ENCODE data around the gene CELF2.

The CELF2 gene

GRCh38 chr10:11170574-11170973, 152.9 kb downstream of the CELF2 start:
- Histone ChIP-seq H3K4me1 (ENCODE audit: control insufficient read depth in 5 of 5, insufficient read depth in 5 of 5, low read length in 5 of 5) (peaks cover 4 to 46% (median 22%) of the 10 kb centered on the region in 5 donors), H3K9me3 (ENCODE audit: control insufficient read depth in 5 of 5, low read length in 5 of 5) (no peaks in the 10 kb centered on the region), H3K9ac (ENCODE audit: low read length in 5 of 5) (no peak overlapping the region), H3K4me3 (ENCODE audit: low read depth in 1 of 5, low read length in 5 of 5) (peak overlapping the region in 1 of 5 donors; percentile 16), H3K36me3 (ENCODE audit: control insufficient read depth in 5 of 5, insufficient read depth in 5 of 5, low read length in 5 of 5) (peaks cover 2 to 10% (median 10%) of the 10 kb centered on the region in 5 donors), H3K27ac (ENCODE audit: low read depth, low read length) (no peak overlapping the region), H3K27me3 (ENCODE audit: control insufficient read depth in 5 of 5, insufficient read depth in 4 of 5, low read length in 5 of 5) (no peaks in the 10 kb centered on the region)

GRCh38 chr10:11170993-11171851, 153.6 kb downstream of the CELF2 start:
- H3K27me3 ChIP-seq (ENCODE audit: control insufficient read depth in 5 of 5, insufficient read depth in 4 of 5, low read length in 5 of 5): no peaks in the 10 kb centered on the region
- H3K4me1 ChIP-seq (ENCODE audit: control insufficient read depth in 5 of 5, insufficient read depth in 5 of 5, low read length in 5 of 5): peaks cover under 1 to 40% (median 17%) of the 10 kb centered on the region in 5 donors
- no peak overlapping the region for H3K27ac ChIP-seq (ENCODE audit: low read depth, low read length)
- H3K36me3 ChIP-seq (ENCODE audit: control insufficient read depth in 5 of 5, insufficient read depth in 5 of 5, low read length in 5 of 5): peaks cover 2 to 10% (median 10%) of the 10 kb centered on the region in 5 donors
- no peaks in the 10 kb centered on the region for H3K9me3 ChIP-seq (ENCODE audit: control insufficient read depth in 5 of 5, low read length in 5 of 5)
- H3K4me3 ChIP-seq (ENCODE audit: low read depth in 1 of 5, low read length in 5 of 5): peak overlapping the region in 1 of 5 donors; percentile 6
- no peak overlapping the region for H3K9ac ChIP-seq (ENCODE audit: low read length in 5 of 5)

- H3K9ac ChIP-seq (ENCODE audit: low read length in 5 of 5): no peak overlapping the region
Observed at GRCh38 chr10:11173042-11173441, 155.4 kb downstream of the CELF2 start.

GRCh38 chr10:11175823-11176243, 158.2 kb downstream of the CELF2 start:
- no peak overlapping the region for H3K27ac ChIP-seq (ENCODE audit: low read depth, low read length)

More at GRCh38 chr10:11173042-11173441, 155.4 kb downstream of the CELF2 start:
- no peaks in the 10 kb centered on the region for H3K27me3 ChIP-seq (ENCODE audit: control insufficient read depth in 5 of 5, insufficient read depth in 4 of 5, low read length in 5 of 5)
- no peak overlapping the region for H3K27ac ChIP-seq (ENCODE audit: low read depth, low read length)
- peaks cover 6 to 14% (median 10%) of the 10 kb centered on the region in 5 donors for H3K36me3 ChIP-seq (ENCODE audit: control insufficient read depth in 5 of 5, insufficient read depth in 5 of 5, low read length in 5 of 5)
- no peaks in the 10 kb centered on the region for H3K9me3 ChIP-seq (ENCODE audit: control insufficient read depth in 5 of 5, low read length in 5 of 5)
- H3K4me3 ChIP-seq (ENCODE audit: low read depth in 1 of 5, low read length in 5 of 5): no peak overlapping the region
- H3K4me1 ChIP-seq (ENCODE audit: control insufficient read depth in 5 of 5, insufficient read depth in 5 of 5, low read length in 5 of 5): peaks cover 0 to 47% (median 20%) of the 10 kb centered on the region in 5 donors

GRCh38 chr10:11176746-11177145, 159.1 kb downstream of the CELF2 start:
- peaks cover 0 to 53% (median 26%) of the 10 kb centered on the region in 5 donors for H3K4me1 ChIP-seq (ENCODE audit: control insufficient read depth in 5 of 5, insufficient read depth in 5 of 5, low read length in 5 of 5)
- no peaks in the 10 kb centered on the region for H3K9me3 ChIP-seq (ENCODE audit: control insufficient read depth in 5 of 5, low read length in 5 of 5)
- no peak overlapping the region for H3K27ac ChIP-seq (ENCODE audit: low read depth, low read length)
- H3K4me3 ChIP-seq (ENCODE audit: low read depth in 1 of 5, low read length in 5 of 5): no peak overlapping the region
- peaks cover 9 to 30% (median 21%) of the 10 kb centered on the region in 5 donors for H3K36me3 ChIP-seq (ENCODE audit: control insufficient read depth in 5 of 5, insufficient read depth in 5 of 5, low read length in 5 of 5)
- H3K27me3 ChIP-seq (ENCODE audit: control insufficient read depth in 5 of 5, insufficient read depth in 4 of 5, low read length in 5 of 5): no peaks in the 10 kb centered on the region
- no peak overlapping the region for H3K9ac ChIP-seq (ENCODE audit: low read length in 5 of 5)

More at GRCh38 chr10:11175823-11176243, 158.2 kb downstream of the CELF2 start:
- Histone ChIP-seq H3K36me3 (ENCODE audit: control insufficient read depth in 5 of 5, insufficient read depth in 5 of 5, low read length in 5 of 5) (peaks cover 6 to 22% (median 17%) of the 10 kb centered on the region in 5 donors), H3K4me3 (ENCODE audit: low read depth in 1 of 5, low read length in 5 of 5) (peak overlapping the region in 1 of 5 donors; percentile 1), H3K27me3 (ENCODE audit: control insufficient read depth in 5 of 5, insufficient read depth in 4 of 5, low read length in 5 of 5) (no peaks in the 10 kb centered on the region), H3K9ac (ENCODE audit: low read length in 5 of 5) (no peak overlapping the region), H3K9me3 (ENCODE audit: control insufficient read depth in 5 of 5, low read length in 5 of 5) (no peaks in the 10 kb centered on the region), H3K4me1 (ENCODE audit: control insufficient read depth in 5 of 5, insufficient read depth in 5 of 5, low read length in 5 of 5) (peaks cover 0 to 50% (median 20%) of the 10 kb centered on the region in 5 donors)

- Histone ChIP-seq H3K4me1 (ENCODE audit: control insufficient read depth in 5 of 5, insufficient read depth in 5 of 5, low read length in 5 of 5) (peaks cover 0 to 53% (median 24%) of the 10 kb centered on the region in 5 donors), H3K4me3 (ENCODE audit: low read depth in 1 of 5, low read length in 5 of 5) (peak overlapping the region in 1 of 5 donors; percentile 12), H3K27me3 (ENCODE audit: control insufficient read depth in 5 of 5, insufficient read depth in 4 of 5, low read length in 5 of 5) (no peaks in the 10 kb centered on the region), H3K36me3 (ENCODE audit: control insufficient read depth in 5 of 5, insufficient read depth in 5 of 5, low read length in 5 of 5) (peaks cover 9 to 26% (median 20%) of the 10 kb centered on the region in 5 donors), H3K27ac (ENCODE audit: low read depth, low read length) (no peak overlapping the region), H3K9me3 (ENCODE audit: control insufficient read depth in 5 of 5, low read length in 5 of 5) (no peaks in the 10 kb centered on the region), H3K9ac (ENCODE audit: low read length in 5 of 5) (no peak overlapping the region)
Observed at GRCh38 chr10:11177381-11177780, 159.7 kb downstream of the CELF2 start.

- Histone ChIP-seq H3K9ac (ENCODE audit: low read length in 5 of 5) (peak overlapping the region in 1 of 5 donors; percentile 6), H3K9me3 (ENCODE audit: control insufficient read depth in 5 of 5, low read length in 5 of 5) (no peaks in the 10 kb centered on the region), H3K27me3 (ENCODE audit: control insufficient read depth in 5 of 5, insufficient read depth in 4 of 5, low read length in 5 of 5) (no peaks in the 10 kb centered on the region), H3K4me1 (ENCODE audit: control insufficient read depth in 5 of 5, insufficient read depth in 5 of 5, low read length in 5 of 5) (peaks cover 0 to 52% (median 24%) of the 10 kb centered on the region in 5 donors), H3K36me3 (ENCODE audit: control insufficient read depth in 5 of 5, insufficient read depth in 5 of 5, low read length in 5 of 5) (peaks cover 9 to 23% (median 18%) of the 10 kb centered on the region in 5 donors), H3K27ac (ENCODE audit: low read depth, low read length) (peak overlapping the region; percentile 18), H3K4me3 (ENCODE audit: low read depth in 1 of 5, low read length in 5 of 5) (peak overlapping the region in 1 of 5 donors; percentile 12)
Observed at GRCh38 chr10:11177926-11178471, 160.3 kb downstream of the CELF2 start.

GRCh38 chr10:11178606-11179515, 161.2 kb downstream of the CELF2 start:
- H3K4me1 ChIP-seq (ENCODE audit: control insufficient read depth in 5 of 5, insufficient read depth in 5 of 5, low read length in 5 of 5): peaks cover 0 to 55% (median 24%) of the 10 kb centered on the region in 5 donors
- H3K27ac ChIP-seq (ENCODE audit: low read depth, low read length): peak overlapping the region; percentile 18
- H3K9me3 ChIP-seq (ENCODE audit: control insufficient read depth in 5 of 5, low read length in 5 of 5): no peaks in the 10 kb centered on the region
- no peak overlapping the region for H3K9ac ChIP-seq (ENCODE audit: low read length in 5 of 5)
- no peak overlapping the region for H3K4me3 ChIP-seq (ENCODE audit: low read depth in 1 of 5, low read length in 5 of 5)
- H3K27me3 ChIP-seq (ENCODE audit: control insufficient read depth in 5 of 5, insufficient read depth in 4 of 5, low read length in 5 of 5): no peaks in the 10 kb centered on the region
- H3K36me3 ChIP-seq (ENCODE audit: control insufficient read depth in 5 of 5, insufficient read depth in 5 of 5, low read length in 5 of 5): peaks cover 9 to 21% (median 16%) of the 10 kb centered on the region in 5 donors

- Histone ChIP-seq H3K27me3 (ENCODE audit: control insufficient read depth in 5 of 5, insufficient read depth in 4 of 5, low read length in 5 of 5) (no peaks in the 10 kb centered on the region), H3K9me3 (ENCODE audit: control insufficient read depth in 5 of 5, low read length in 5 of 5) (no peaks in the 10 kb centered on the region), H3K4me1 (ENCODE audit: control insufficient read depth in 5 of 5, insufficient read depth in 5 of 5, low read length in 5 of 5) (peaks cover 0 to 56% (median 24%) of the 10 kb centered on the region in 5 donors), H3K27ac (ENCODE audit: low read depth, low read length) (no peak overlapping the region), H3K4me3 (ENCODE audit: low read depth in 1 of 5, low read length in 5 of 5) (no peak overlapping the region), H3K9ac (ENCODE audit: low read length in 5 of 5) (no peak overlapping the region), H3K36me3 (ENCODE audit: control insufficient read depth in 5 of 5, insufficient read depth in 5 of 5, low read length in 5 of 5) (peaks cover 8 to 21% (median 14%) of the 10 kb centered on the region in 5 donors)
Observed at GRCh38 chr10:11179516-11180105, 161.9 kb downstream of the CELF2 start.

All from subcutaneous abdominal adipose tissue (tissue), 5 donors.